GM23338 (cell line): ENCODE results near the gene GGNBP2.

Experiments used
- CTCF ChIP-seq, 2 experiments: fragments of 200-600 bp in 1 of 2; sonication (generic) in 1 of 2; conservative IDR thresholded peaks; 2 replicates each; pipeline versions ENCODE4 v1.5.1 to v1.6.1; 2016 to 2017; ENCODE audit warnings: antibody characterized with exemption in 2 of 2, low read depth in 2 of 2, mild to moderate bottlenecking in 2 of 2, moderate library complexity in 1 of 2
- ZNF331 ChIP-seq: fragments of 250-450 bp; sonication (Bioruptor Pico); IDR thresholded peaks from 2 replicates; pipeline ENCODE4 v1.5.0; 2020; ENCODE audit warnings: low read depth, mild to moderate bottlenecking, moderate library complexity

GRCh38 chr17:36602030-36602748 is 57.5 kb downstream of the GGNBP2 start:
- TF ChIP-seq CTCF (conservative IDR thresholded peaks at IDR 0.05; ENCODE audit: low read depth in 2 of 2), result no peak
- no peak for TF ChIP-seq ZNF331 (CRISPR knock-in tag)
